HFF-Myc (cell line): Measurements from ENCODE around the gene NLRP7.
"Not testable (repeated sequence)": the region's sequence is repeated elsewhere in the genome, so short reads cannot be mapped to it uniquely, and the experiment has no call there.

Experiments
- DNase-seq: peaks from one replicate; pipeline ENCODE4 v3.0.0-alpha.2; 2011; ENCODE audit warnings: low read depth; ENCODE audit errors: extremely low read depth
- H3K4me3 ChIP-seq: replicated peaks from 2 replicates; pipeline ENCODE4 v1.5.1; 2011; ENCODE audit warnings: low read depth, mild to moderate bottlenecking, control low read depth, low read length
- TF ChIP-seq, protein P1 (sequence below): IDR thresholded peaks from 2 replicates; pipeline ENCODE4 v1.5.1; 2012; ENCODE audit warnings: mild to moderate bottlenecking, low read depth, low read length, control low read depth; ENCODE audit errors: missing control alignments

NLRP7 gene

DNA sequence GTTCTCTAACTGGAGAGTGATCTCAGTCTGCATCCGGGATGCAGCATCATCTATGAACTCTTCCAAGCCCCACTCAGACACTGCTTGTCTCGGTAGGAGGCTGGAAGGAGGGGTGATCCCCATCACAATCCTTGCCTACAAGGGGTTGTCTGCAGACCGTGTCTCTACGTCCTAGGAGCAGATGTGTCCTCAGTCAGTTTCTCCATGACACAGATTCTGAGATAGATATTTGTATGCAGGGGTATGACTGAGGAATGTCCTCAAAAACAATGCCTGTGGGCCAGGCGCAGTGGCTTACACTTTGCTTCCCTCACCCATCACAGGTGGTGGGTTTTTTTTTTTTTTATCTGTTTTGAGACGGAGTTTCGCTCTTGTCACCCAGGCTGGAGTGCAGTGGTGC is 40.5 kb downstream of the NLRP7 start:
- H3K4me3 ChIP-seq, result no peak overlapping the region
- TF ChIP-seq, protein P1, sequence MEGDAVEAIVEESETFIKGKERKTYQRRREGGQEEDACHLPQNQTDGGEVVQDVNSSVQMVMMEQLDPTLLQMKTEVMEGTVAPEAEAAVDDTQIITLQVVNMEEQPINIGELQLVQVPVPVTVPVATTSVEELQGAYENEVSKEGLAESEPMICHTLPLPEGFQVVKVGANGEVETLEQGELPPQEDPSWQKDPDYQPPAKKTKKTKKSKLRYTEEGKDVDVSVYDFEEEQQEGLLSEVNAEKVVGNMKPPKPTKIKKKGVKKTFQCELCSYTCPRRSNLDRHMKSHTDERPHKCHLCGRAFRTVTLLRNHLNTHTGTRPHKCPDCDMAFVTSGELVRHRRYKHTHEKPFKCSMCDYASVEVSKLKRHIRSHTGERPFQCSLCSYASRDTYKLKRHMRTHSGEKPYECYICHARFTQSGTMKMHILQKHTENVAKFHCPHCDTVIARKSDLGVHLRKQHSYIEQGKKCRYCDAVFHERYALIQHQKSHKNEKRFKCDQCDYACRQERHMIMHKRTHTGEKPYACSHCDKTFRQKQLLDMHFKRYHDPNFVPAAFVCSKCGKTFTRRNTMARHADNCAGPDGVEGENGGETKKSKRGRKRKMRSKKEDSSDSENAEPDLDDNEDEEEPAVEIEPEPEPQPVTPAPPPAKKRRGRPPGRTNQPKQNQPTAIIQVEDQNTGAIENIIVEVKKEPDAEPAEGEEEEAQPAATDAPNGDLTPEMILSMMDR, result no peak
- DNase-seq, result no peak

DNA sequence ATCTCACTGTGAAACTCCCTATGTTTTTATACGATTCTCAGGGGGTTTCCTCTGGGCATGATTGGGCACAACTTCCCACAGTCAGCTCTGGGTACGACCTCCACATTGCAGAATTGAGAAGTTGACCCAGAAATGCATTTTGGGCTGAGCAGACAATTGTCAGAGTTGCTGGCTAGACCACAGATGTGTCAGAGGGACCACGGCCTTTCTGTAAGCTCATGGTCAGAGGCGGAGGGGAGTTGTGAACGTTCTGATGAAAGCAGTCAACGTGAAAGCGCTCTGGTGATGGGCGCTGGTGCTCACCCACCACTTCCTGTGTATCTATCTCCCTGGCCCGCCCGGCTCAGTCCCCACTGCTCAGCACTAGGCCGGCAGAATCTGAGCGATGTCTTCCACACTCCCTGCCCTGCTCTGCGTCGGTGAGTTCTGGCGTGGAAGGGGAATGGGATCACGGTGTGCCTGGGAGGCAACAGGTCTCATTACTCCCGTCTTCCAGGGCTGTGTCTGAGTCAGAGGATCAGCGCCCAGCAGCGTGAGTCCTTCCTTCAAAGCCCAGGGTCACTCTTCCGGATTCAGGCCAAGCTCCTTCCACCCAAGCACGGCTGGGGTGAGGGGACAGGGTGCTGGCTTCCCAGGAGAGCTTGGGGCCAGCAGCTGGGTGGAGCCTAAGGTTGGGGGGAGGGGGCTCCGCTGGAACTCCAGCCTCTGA is 41.4 kb downstream of the NLRP7 start, which contains the start of gene NCR1:
TSS of gene NCR1 (plus strand) at position 346 of the 709 bp plus-strand sequence. CDS start at position 386, 40 bp downstream.
- no peak within 1 kb of the TSS for H3K4me3 ChIP-seq
- TF ChIP-seq, protein P1, result no peak
- no peak for DNase-seq

DNA sequence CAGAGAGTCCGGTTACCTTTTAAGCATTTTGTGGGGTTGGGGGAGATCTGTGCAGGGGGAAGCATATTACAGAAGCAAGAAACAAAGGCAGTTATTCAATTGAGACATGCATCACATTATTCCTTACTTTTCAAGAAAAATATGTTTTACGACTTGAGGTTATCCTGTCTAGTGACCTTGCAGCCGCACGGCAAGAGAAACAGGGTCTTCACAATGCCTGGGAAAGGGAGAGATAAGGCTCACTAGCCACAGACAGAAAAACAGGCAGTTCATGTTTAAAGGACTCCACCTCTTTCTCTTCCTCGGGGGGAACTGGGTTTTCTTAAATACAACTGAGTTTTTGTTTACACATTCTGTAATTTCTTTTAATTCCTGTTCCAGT is 41.9 kb downstream of the NLRP7 start:
- H3K4me3 ChIP-seq, result no peak overlapping the region
- DNase-seq, result no peak
- TF ChIP-seq, protein P1, result no peak

DNA sequence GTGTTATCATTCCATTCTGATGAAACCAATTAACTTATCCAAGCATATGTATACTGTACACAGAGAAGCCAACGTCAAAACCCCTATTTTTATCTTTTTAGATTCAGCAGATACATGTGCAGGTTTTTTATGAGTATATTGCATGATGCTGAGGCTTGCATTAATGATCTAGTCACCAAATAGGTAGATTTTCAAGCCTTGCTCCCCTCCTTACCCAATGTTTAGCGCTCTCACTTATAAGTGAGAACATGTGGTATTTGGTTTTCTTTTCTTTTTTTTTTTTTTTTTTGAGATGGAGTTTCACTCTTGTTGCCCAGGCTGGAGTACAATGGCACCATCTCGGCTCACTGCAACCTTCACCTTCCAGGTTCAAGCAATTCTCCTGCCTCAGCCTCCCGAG is 43.1 kb downstream of the NLRP7 start:
- DNase-seq, H3K4me3 ChIP-seq: not testable (repeated sequence)

DNA sequence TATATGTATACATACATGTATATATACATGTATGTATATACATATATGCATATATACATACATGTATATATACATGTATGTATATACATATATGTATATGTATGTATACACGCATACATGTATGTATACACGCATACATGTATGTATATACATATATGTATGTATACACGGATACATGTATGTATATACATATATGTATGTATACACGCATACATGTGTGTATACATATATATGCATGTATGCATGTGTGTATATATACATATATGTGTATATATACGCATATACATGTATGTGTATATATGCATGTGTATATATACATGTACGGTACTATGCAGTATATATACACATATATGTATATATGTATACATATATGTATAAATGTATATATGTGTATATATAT is 44.0 kb downstream of the NLRP7 start:
- DNase-seq, result no peak
- no peak overlapping the region for H3K4me3 ChIP-seq
- TF ChIP-seq, protein P1, result no peak

DNA sequence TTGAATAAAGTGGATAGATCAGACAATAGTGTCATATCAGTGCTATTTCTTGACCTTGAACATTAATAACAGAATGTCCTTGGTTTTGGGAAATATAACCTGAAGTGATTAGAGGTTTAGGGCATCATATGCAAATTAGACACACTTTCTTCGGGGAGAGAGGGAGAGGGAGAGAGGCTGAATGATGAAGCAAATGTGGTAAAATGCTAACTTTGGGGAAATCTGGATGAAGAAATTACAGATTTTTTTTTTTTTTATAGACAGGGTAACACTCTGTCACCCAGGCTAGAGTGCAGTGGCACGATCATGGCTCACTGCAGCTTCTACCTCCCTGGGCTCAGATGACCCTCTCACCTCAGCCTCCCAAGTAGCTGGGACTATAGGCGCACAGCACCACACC is 45.3 kb downstream of the NLRP7 start:
- no peak overlapping the region for H3K4me3 ChIP-seq
- no peak for DNase-seq
- TF ChIP-seq, protein P1, result no peak

DNA sequence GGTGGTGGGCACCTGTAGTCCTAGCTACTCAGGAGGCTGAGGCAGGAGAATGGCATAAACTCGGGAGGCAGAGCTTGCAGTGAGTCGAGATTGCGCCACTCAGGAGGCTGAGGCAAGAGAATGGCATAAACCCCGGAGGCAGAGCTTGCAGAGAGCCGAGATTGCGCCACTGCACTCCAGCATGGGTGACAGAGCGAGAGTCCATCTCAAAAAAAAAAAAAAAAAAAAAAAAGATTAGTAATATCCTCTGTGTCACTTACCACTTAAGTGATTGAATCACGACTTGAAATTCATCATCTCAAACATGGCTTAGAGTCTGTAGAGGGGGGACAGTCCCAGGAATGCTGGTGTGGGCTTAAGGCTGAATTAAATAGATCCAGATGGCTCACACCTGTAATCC is 46.2 kb downstream of the NLRP7 start:
- not testable (repeated sequence) for DNase-seq, H3K4me3 ChIP-seq

DNA sequence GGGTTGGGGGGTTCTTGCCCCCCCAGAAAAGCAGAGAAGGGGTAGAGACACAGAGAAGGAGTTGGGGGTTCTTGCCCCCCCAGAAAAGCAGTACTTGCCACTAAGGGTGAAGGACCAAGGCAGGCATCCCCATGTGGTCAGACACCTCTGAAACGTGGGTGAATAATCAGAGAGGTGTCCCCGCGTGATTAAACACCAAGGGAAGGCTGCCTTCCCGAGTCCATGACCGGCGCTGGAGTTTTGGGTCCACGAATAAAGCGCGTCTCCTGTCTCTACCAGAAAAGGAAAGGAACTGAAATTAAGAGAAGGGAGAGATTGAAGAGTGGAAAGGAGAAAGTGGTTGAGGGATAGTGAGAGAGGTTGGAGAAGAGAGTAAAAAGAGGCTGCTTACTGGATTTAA is 47.7 kb downstream of the NLRP7 start:
- not testable (repeated sequence) for DNase-seq

DNA sequence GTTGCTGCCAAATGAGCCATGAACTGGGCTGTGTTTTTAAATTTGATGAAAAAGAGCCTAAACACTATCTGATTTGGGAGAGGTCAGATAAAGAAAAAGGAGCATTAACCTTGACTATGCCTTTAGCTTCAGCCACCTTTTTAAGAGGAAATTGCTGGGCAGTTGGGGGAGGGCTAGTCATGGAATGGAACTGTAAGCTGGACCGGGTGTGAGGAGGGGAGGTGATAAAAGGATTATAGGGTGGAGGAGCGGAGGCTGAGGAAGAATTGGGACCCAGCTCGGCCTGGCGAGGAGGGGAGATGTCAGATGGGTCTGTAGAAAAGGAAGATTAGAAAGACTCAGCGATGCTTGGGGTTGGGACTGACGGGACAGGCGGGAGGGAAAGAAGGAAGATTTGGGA is 48.6 kb downstream of the NLRP7 start:
- not testable (repeated sequence) for DNase-seq

More for the DNA sequence above, 47.7 kb downstream of the NLRP7 start:
- not testable (repeated sequence) for H3K4me3 ChIP-seq

More for the DNA sequence above, 48.6 kb downstream of the NLRP7 start:
- H3K4me3 ChIP-seq, result not testable (repeated sequence)
